Hair follicular keratinocyte (primary cell): ENCODE results near the gene SLC14A1. TPM values are rescaled to one million over a fixed set of nuclear protein-coding genes. Genes with fewer than 3 reads are reported as not detected.

Experiments used
- total RNA-seq: library from RNA; depleted of rRNA; stranded (reverse); fragments of >200 nt; gene quantifications from 2 replicates; pipeline ENCODE4 v1.2.3, GENCODE V29; 2015

Gene SLC14A1
- total RNA-seq, result not detected in 2 replicates

DNA sequence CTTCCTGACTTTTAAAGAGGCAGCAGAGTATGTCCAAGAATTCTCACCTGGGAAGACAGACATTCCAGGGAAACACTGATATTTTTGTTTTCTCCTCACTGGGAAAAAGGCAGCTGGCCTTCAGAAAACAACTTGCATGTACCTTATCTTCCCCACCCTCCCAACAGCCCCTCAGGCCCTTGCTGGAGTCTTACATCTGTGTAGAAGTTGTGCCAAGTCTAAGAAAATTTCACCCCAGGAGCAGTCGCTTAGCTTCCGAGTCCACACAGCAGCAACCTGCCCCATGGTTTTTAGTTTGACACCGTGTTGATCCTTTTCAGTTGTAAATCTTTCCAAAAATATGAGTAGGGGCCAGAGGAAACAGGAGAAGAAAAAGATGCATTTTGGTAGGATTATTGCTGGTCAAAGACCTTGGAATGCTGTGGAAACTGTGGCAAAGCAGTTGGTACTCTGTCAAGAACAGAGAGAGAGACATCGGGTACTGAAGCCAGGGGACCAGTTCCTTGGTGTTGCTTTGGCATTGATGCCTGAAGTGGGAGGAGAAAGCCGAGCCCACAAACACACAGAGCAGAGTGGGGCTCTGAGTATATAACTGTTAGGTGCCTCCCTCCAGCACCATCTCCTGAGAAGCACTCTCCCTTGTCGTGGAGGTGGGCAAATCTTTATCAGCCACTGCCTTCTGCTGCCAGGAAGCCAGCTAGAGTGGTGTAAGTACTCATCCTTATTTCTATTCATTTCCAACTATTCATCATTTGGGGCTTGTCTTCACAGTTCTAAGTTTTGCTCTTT lies at the start of gene SLC14A1:
Gene SLC14A1 (plus strand): TSS at position 615 of the 789 bp plus-strand sequence. CDS start 6,140 bp downstream, outside the sequence.

Other genes with a start within 250 kb of the SLC14A1 start
- not detected in 2 replicates for gene SLC14A2, start 108.7 kb upstream of the SLC14A1 start, total RNA-seq
- gene SIGLEC15, start 101.5 kb downstream of the SLC14A1 start, total RNA-seq, result 0.15 and 0.62 TPM in 2 replicates
- gene EPG5, start 243.1 kb downstream of the SLC14A1 start, total RNA-seq, result 7.9 and 21.9 TPM in 2 replicates